Adrenal gland (tissue), 5 donors: Measurements from ENCODE around the gene KCNK5.

Experiments
- POLR2A ChIP-seq, 2 donors: fragments of 450-650 bp; IDR thresholded peaks; one replicate each; pipeline ENCODE4 v1.6.1; 2017; ENCODE audit warnings: antibody characterized with exemption in 2 of 2, mild to moderate bottlenecking in 2 of 2, moderate library complexity in 1 of 2
- TF ChIP-seq, protein P1 (sequence below), 6 experiments: fragments of 450-650 bp in 4 of 6; fragments of 200-600 bp in 2 of 6; sonication (generic) in 1 of 6; IDR thresholded peaks; 1 replicate in 5 of 6; 2 replicates in 1 of 6; pipeline versions ENCODE4 v1.5.1 to v1.8.0; 2016 to 2021; ENCODE audit warnings: antibody characterized with exemption in 6 of 6, mild to moderate bottlenecking in 2 of 6, moderate library complexity in 1 of 6
- donor health status: DM: no; HTN: no; CAD: no.

DNA sequence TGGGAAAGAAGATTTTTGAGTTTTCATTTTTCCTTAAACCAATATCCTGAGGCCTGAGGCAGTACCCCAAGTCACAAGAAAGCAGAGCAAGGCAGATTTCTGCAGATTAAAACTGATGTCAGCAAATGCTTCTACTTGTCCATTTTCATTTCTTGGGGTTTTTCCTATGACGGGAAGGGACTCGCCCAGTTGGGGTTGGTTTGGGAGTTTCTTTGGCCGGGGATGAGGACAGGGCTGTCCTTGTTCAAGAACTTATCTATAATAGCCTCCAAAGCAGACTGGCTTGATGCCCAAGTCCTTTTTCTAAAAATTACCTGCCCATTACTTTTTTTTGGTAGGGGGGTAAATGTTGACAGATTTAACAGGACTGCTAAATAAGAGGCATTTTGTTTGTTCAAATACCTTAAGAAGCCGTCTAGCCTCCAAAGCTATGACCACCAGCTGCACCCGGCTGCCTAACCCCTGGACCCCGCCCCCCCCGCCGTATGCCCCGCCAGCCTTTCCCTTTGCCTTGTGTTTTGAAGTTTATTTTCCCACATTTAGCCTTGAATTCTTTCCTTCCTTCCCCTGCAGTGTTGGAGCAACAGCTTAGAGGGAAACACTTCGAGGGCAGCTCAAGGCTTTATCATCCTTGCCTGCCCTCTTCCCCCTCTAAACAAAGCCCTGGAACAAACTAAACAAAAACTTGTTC, 2.5 kb downstream of the KCNK5 start:
- TF ChIP-seq, protein P1, sequence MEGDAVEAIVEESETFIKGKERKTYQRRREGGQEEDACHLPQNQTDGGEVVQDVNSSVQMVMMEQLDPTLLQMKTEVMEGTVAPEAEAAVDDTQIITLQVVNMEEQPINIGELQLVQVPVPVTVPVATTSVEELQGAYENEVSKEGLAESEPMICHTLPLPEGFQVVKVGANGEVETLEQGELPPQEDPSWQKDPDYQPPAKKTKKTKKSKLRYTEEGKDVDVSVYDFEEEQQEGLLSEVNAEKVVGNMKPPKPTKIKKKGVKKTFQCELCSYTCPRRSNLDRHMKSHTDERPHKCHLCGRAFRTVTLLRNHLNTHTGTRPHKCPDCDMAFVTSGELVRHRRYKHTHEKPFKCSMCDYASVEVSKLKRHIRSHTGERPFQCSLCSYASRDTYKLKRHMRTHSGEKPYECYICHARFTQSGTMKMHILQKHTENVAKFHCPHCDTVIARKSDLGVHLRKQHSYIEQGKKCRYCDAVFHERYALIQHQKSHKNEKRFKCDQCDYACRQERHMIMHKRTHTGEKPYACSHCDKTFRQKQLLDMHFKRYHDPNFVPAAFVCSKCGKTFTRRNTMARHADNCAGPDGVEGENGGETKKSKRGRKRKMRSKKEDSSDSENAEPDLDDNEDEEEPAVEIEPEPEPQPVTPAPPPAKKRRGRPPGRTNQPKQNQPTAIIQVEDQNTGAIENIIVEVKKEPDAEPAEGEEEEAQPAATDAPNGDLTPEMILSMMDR (IDR thresholded peaks at IDR 0.05): no peak
- no peak for TF ChIP-seq POLR2A (IDR thresholded peaks at IDR 0.05)
